IMR-90 (cell line): Measurements from ENCODE around the gene TRAPPC3L.

Experiments
- CTCF ChIP-seq: conservative IDR thresholded peaks from 2 replicates; pipeline ENCODE4 v1.5.1; 2012; ENCODE audit warnings: mild to moderate bottlenecking, low read depth, low read length, improper control_type of control experiment
- MAFK ChIP-seq: IDR thresholded peaks from 2 replicates; pipeline ENCODE4 v1.6.1; 2012; ENCODE audit warnings: low read depth, low read length, improper control_type of control experiment

DNA sequence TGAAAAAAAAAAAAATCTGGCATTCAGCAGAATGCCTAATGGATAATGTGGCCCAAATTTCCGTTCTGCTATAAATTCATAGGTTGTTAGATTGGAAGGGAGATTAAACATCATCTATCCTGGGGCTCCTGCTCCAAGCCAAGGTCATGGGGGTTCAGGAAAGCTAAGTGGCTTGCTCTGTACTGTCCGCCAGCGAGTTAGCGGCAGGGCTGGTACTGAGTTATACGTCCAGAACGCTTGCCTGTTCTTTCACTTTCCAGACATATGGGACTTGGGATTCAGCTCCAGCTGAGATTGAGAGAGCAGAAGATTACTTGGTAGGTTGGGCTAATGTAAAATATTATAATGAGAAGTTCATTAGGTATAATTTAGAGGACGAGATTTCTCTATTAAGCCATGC lies 26.7 kb upstream of the TRAPPC3L start:
- TF ChIP-seq CTCF (no peak), MAFK (no peak)
